Measurements from ENCODE around the gene CTBS. TPM values are rescaled to one million over a fixed set of nuclear protein-coding genes. Genes with fewer than 3 reads are reported as not detected.

The CTBS gene
- 14.7 TPM for total RNA-seq

DNA sequence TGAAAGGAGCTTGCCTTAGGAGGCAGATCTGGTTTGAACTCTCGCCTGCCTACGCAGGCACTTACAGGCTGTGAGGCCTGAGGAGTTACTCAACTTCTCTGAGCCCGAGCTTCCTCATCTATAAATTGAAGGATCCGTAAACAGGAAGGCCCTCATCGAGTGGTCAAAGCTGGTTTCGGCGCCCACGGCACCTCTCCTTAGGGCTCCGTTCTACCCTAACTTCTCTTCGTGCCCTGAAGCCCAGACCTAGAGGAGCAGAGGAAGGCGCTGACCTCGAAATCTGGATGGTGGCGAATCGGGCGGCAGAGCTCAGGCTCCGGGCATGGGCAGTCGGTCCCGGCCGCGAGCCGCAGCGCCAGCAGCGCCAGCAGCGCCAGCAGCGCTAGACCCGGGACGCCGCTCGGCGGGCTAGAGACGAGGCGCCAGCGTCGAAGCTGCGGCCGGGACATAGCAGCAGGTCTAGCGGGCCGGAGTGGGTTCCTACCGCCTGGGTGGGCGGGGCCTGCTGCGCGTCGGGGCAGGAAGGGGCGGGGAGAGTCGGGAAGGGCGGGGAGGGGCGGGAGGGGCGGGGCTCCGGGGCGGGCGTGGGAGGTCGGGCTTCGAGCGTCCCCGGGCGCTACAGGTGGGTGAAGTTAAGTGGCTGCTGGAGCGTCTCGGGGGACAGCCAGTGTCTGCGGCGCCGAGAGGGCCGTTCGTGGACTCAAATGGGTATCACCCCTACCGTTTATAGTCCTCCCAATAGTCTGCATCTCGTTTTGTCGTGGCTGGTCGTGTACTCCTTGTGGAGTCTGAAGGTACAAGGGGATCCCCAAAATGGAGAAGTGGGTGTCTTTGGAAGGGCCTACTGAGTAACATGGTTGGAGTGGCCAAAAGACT lies at the start of gene CTBS:
CTBS (minus strand) TSS at position 474 of the 876 bp plus-strand sequence; CDS start at position 449, 25 bp downstream.

DNA sequence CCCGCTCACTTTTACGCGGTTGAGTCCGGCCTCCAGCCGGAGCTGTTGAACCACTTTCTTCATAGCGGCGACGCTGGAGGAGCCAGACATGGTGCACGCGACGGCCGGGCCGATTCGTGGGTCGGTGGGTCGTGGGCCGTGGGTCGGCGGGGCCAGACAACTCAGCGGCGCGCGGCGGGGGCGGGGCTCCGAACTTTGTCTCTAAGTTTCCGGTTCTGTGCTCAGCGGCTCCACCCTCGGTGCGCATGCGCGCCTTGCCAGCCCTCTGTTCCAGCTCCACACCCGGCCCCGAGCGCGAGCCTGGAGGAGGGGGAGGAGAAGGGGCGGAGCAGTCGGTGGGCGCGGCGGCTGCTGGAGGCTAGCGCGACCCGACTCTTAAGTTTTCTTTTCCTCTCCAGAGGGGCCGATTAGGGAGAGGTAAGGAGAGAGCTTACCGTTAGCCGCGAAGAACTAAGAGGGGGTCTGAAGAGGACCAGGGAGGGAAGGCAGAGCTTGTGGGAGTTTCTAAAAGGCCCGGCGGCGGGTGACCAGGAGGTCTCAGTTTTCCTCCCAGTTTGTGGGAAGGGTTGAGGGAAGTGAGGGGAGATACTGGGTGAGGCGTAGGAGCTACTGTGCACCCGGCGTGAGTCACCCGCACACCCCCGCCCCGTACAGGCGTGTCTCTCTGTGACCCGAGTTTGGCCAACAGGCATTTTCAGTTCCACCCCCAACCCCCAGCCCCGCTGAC lies 68.1 kb downstream of the CTBS start, which contains the start of the genes GNG5 and SPATA1:
GNG5 (minus strand) TSS at position 580 of the 727 bp plus-strand sequence; CDS start at position 90, 490 bp downstream.
SPATA1 (plus strand) TSS at position 385 of the 727 bp plus-strand sequence. CDS start 9,974 bp downstream, outside the sequence.

Other genes with a start within 250 kb of the CTBS start
- gene DNASE2B, start 176.0 kb downstream of the CTBS start, total RNA-seq = not detected
- 31.4 TPM for gene RPF1, start 95.2 kb downstream of the CTBS start, total RNA-seq
- 1.6 TPM for gene SPATA1, start 68.1 kb downstream of the CTBS start, total RNA-seq
- gene GNG5, start 67.9 kb downstream of the CTBS start, total RNA-seq = 49.7 TPM
- 16.7 TPM for gene SSX2IP, start 116.0 kb upstream of the CTBS start, total RNA-seq